Ovary (tissue), 9 donors: Measurements from ENCODE around the gene TNS3. TPM values are rescaled to one million over a fixed set of nuclear protein-coding genes. Genes with fewer than 3 reads are reported as not detected.

Source experiments
- DNase-seq, 5 donors: peaks; one replicate each; pipeline ENCODE4 v3.0.0-alpha.2; 2019 to 2020
- H3K27ac ChIP-seq, 2 donors: fragments of 200-600 bp; one replicate each; pipeline versions ENCODE4 v1.5.1 to v1.8.0; 2019 to 2022
- H3K27me3 ChIP-seq: fragments of 200-600 bp; one replicate; pipeline ENCODE4 v1.8.0; 2022
- H3K36me3 ChIP-seq: fragments of 200-600 bp; sonication (generic); one replicate; pipeline ENCODE4 v1.5.1; 2019
- H3K4me1 ChIP-seq: one replicate; pipeline ENCODE4 v1.8.1; 2013; ENCODE audit warnings: mild to moderate bottlenecking, moderate library complexity; ENCODE audit not compliant: insufficient read depth
- H3K4me3 ChIP-seq: fragments of 200-600 bp; sonication (generic); one replicate; pipeline ENCODE4 v1.5.1; 2017
- H3K9me3 ChIP-seq, 2 donors: fragments of 200-600 bp in 1 of 2; sonication (generic) in 1 of 2; one replicate each; pipeline versions ENCODE4 v1.5.1 to v1.8.1; 2013 to 2019; ENCODE audit warnings: mild to moderate bottlenecking in 1 of 2, moderate library complexity in 1 of 2
- CTCF ChIP-seq, 3 donors: fragments of 450-650 bp in 2 of 3; fragments of 200-600 bp in 1 of 3; IDR thresholded peaks; one replicate each; pipeline versions ENCODE4 v1.5.1 to v1.8.0; 2016 to 2022; ENCODE audit warnings: antibody characterized with exemption in 3 of 3, mild to moderate bottlenecking in 1 of 3
- EP300 ChIP-seq: sonication (generic); formaldehyde crosslinking; IDR thresholded peaks from one replicate; pipeline ENCODE4 v1.6.1; 2017; ENCODE audit warnings: antibody characterized with exemption
- POLR2A ChIP-seq: fragments of 450-650 bp; IDR thresholded peaks from one replicate; pipeline ENCODE4 v1.6.1; 2017; ENCODE audit warnings: antibody characterized with exemption, mild to moderate bottlenecking, moderate library complexity
- WGBS, 3 donors: extraction: QIAGEN DNeasy Blood & Tissue Kit in 1 of 3; methylation state at CpG; one replicate each; pipeline versions ENCODE4 v1.1.5 to v1.1.7; 2013 to 2017; 5-methylcytosine and 5-hydroxymethylcytosine counted together
- intact Hi-C, 4 donors: fragments of 100-400 bp; cut with DNase I; formaldehyde crosslinking; loops; one replicate each; pipeline versions ENCODE4 v1.11.0 to v1.15.1; 2022 to 2023
- polyA plus RNA-seq, 2 donors: library from polyadenylated mRNA; stranded (reverse); fragments of 200-250 nt in 1 of 2; fragments of 350-450 nt in 1 of 2; fragmentation: Illumina TruSeq in 1 of 2; extraction: RNeasy Lipid Tissue Mini Kit (QIAGEN cat#74804) in 1 of 2; gene quantifications; one replicate each; pipeline ENCODE4 v1.2.3, GENCODE V29; 2013 to 2014
- total RNA-seq, 7 donors: library from RNA; depleted of rRNA in 2 of 7; stranded (reverse); fragments of >200 nt in 2 of 7; fragmentation: NEBNext Ultra II Directional in 3 of 7; extraction: Animal tissue kit (Norgen Biotek cat#: 25700) in 3 of 7; gene quantifications; one replicate each; pipeline versions ENCODE4 v1.1.0 to v1.2.4, GENCODE V29; 2016 to 2023
- donor health status: DM: no; HTN: no; CAD: no; lungs with moderate emphysema.
- donor health status: DM: no; HTN: no; CAD: no.
- donor health status: Bipolar disorder and iron deficiency.
- donor health status: DM: yes; HTN: yes; CAD: no.
- donor health status: DM: no; HTN: no; CAD: no.
- donor health status: DM: yes; HTN: yes; CAD: no.

The TNS3 gene
- total and polyA plus RNA-seq, 9 donors: 36.6 to 137 (median 91.3) TPM

- TF ChIP-seq POLR2A (no peak), EP300 (no peak), CTCF (IDR thresholded peaks at IDR 0.05) (no peak)
- DNase-seq: no peak
- Histone ChIP-seq H3K4me3 (no peak overlapping the region), H3K27me3 (no peaks in the 10 kb centered on the region), H3K27ac (peak overlapping the region in 1 of 2 donors; percentile 4), H3K36me3 (no peaks in the 10 kb centered on the region), H3K9me3 (no peaks in the 10 kb centered on the region), H3K4me1 (peaks cover 28% of the 10 kb centered on the region)
- intact Hi-C loops: no loop called here
- 87 to 91% (median 91%) methylated on average over 4 of the region's 4 CpGs for WGBS, 3 donors
Observed at GRCh38 chr7:47514367-47514766, 67.5 kb downstream of the TNS3 start.

- H3K4me1 ChIP-seq: peaks cover 24% of the 10 kb centered on the region
- intact Hi-C loops: no loop called here
- H3K9me3 ChIP-seq: no peaks in the 10 kb centered on the region
- peak in 2 of 5 donors; percentile 34 to 37 for DNase-seq
- WGBS, 3 donors: 18 to 19% (median 19%) methylated on average over 12 of the region's 12 CpGs
- no peaks in the 10 kb centered on the region for H3K36me3 ChIP-seq
- TF ChIP-seq EP300 (no peak), POLR2A (no peak), CTCF (IDR thresholded peaks at IDR 0.05) (no peak)
- H3K27me3 ChIP-seq: no peaks in the 10 kb centered on the region
- no peak overlapping the region for H3K4me3 ChIP-seq
- peak overlapping the region in 1 of 2 donors; percentile 4 for H3K27ac ChIP-seq
Observed at GRCh38 chr7:47513741-47514241, 68.1 kb downstream of the TNS3 start.

GRCh38 chr7:47512481-47513176 is 69.3 kb downstream of the TNS3 start:
- peaks cover 20% of the 10 kb centered on the region for H3K4me1 ChIP-seq
- no peaks in the 10 kb centered on the region for H3K27me3 ChIP-seq
- TF ChIP-seq EP300 (no peak), CTCF (IDR thresholded peaks at IDR 0.05) (no peak), POLR2A (no peak)
- no peak overlapping the region for H3K4me3 ChIP-seq
- no peaks in the 10 kb centered on the region for H3K9me3 ChIP-seq
- no peaks in the 10 kb centered on the region for H3K36me3 ChIP-seq
- peak in 1 of 5 donors; percentile 9 for DNase-seq
- 78 to 90% (median 80%) methylated on average over 5 of the region's 5 CpGs for WGBS, 3 donors
- H3K27ac ChIP-seq: no peak overlapping the region
- intact Hi-C loops: no loop called here

DNA sequence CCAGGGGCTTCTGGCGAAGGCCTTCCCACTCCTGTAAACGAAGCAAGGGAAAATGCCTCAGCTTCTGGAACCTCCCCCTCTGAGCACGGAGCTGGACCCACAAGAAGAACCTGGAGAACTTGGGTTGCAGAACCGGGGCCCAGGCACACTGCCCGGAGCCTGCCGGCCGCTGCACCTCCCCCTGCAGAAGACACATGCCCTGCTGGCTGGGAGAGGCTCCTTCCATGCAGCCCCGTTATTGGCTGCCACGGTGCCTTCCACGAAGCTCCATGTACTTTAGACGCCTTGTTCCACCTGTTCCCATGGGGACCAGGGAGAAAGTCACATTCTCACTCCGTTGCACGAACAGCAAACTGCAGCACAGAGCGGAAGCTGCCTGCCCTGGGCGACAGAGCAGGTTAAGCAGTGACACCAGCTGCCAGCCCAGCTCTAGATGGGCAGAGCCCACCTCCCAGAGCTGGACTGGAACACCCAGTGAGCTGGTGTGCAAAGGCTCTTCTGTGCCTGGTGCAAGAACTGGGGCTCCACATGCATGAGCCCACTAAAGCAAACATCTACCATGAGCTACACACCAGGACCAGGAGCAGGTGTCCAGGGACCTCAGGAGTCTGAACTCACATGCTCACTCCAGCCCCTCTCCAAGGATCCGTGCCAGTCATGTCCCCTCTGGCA is 70.1 kb downstream of the TNS3 start:
- Histone ChIP-seq H3K9me3 (no peaks in the 10 kb centered on the region), H3K4me3 (no peak overlapping the region), H3K27ac (no peak overlapping the region), H3K4me1 (peaks cover 26% of the 10 kb centered on the region), H3K27me3 (no peaks in the 10 kb centered on the region), H3K36me3 (no peaks in the 10 kb centered on the region)
- DNase-seq: peak in 1 of 5 donors; percentile 26
- WGBS, 3 donors: 89 to 94% (median 91%) methylated on average over 15 to 16 of the region's 16 CpGs
- TF ChIP-seq CTCF (IDR thresholded peaks at IDR 0.05) (no peak), POLR2A (no peak), EP300 (no peak)
- intact Hi-C loops: no loop called here
